Measurements from ENCODE around the gene CPVL. TPM values are rescaled to one million over a fixed set of nuclear protein-coding genes. Genes with fewer than 3 reads are reported as not detected.
A peak's percentile ranks its signal among the peaks of the same experiment; 100 is the strongest.

CPVL gene
- polyA plus RNA-seq, 2 of the 4 experiments (the other 2 are of a cell fraction) = 0.05 TPM; not detected in 1

DNA sequence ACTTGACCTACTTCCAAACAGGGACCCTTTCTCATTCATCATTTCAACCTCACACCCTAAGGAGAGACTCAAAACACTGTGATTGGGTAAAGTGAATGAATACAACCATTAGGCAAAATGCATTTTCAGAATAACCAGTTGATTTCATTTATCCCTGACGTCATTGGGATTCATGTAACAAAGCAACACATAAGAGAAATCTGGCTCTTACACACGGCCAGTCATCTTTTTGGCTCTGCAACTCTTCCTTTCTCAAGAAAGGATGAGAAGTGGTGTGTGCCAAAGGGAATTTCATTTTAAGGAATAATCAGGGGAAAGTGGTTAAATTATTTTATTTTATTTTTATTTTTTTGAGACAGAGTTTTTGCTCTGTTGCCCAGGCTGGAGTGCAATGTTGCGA is 83.1 kb downstream of the CPVL start:
- ChIA-PET CTCF (no interaction called here), POLR2A (no interaction called here)
- Histone ChIP-seq H3K9me3 (no peaks in the 10 kb centered on the region), H3K4me3 (no peak overlapping the region), H3K4me1 (no peaks in the 10 kb centered on the region), H3K27ac (no peak overlapping the region), H3K4me2 (no peak overlapping the region)
- WGBS (ENCODE audit: missing lambda C conversion rate) = 24% methylated on average over 3 of the region's 3 CpGs
- no peak for DNase-seq (ENCODE audit: low read depth in 1 of 2, low spot score in 1 of 2)
- no peak for ATAC-seq
- FAIRE-seq = no peak
- TF ChIP-seq SREBF2 (IDR thresholded peaks at IDR 0.05) = no peak

DNA sequence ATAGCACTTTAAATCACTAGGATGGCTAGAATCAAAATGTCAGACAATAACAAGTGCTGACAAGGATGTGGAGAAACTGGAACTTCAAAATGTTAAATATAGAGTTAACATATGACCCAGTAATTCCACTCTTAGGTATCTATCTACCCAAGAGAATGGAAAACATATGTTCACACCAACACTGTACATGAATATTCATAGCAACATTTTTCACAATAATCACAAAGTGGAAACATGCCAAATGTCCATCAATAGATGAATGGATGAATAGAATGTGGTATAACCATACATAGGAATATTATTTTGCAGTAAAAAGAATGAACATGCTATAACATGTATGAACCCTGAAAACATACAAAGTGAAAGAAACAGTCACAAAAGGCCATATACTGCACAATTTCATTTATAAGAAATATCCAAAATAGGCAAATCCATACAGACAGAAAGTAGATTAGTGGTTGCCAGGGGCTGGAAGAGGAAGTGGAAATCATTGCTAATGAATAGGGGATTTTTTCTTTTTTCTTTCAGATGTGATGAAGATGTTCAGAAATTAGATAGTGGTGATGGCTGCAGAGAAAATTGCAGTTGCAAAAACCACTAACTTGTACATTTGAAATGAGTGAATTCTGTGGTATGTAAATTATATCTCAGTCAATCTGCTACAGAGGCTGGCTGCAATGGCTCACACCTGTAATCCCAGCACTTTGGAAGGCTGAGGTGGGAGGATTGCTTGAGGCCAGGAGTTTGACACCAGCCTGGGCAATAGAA is 93.0 kb downstream of the CPVL start:
- TF ChIP-seq RFX5 (IDR thresholded peaks at IDR 0.05) = no peak
- no peak for TF ChIP-seq MAFK (IDR thresholded peaks at IDR 0.05; ENCODE audit: partially characterized antibody)
- TF ChIP-seq ZNF302 (CRISPR knock-in tag; IDR thresholded peaks at IDR 0.05) = no peak
- no peak for TF ChIP-seq NFE2L2 (conservative IDR thresholded peaks at IDR 0.05; ENCODE audit: low read length)
- no peak for TF ChIP-seq KDM1A (IDR thresholded peaks at IDR 0.05; ENCODE audit: low read depth)
- no peak for TF ChIP-seq EHMT2 (IDR thresholded peaks at IDR 0.05; ENCODE audit: low read depth)
- TF ChIP-seq PHF8 (IDR thresholded peaks at IDR 0.05; ENCODE audit: borderline replicate concordance, low read depth) = no peak
- TF ChIP-seq HEYL (CRISPR knock-in tag; IDR thresholded peaks at IDR 0.05) = no peak
- TF ChIP-seq FOXS1 (CRISPR knock-in tag; IDR thresholded peaks at IDR 0.05) = no peak
- TF ChIP-seq, protein P1, sequence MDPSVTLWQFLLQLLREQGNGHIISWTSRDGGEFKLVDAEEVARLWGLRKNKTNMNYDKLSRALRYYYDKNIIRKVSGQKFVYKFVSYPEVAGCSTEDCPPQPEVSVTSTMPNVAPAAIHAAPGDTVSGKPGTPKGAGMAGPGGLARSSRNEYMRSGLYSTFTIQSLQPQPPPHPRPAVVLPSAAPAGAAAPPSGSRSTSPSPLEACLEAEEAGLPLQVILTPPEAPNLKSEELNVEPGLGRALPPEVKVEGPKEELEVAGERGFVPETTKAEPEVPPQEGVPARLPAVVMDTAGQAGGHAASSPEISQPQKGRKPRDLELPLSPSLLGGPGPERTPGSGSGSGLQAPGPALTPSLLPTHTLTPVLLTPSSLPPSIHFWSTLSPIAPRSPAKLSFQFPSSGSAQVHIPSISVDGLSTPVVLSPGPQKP (IDR thresholded peaks at IDR 0.05; ENCODE audit: low read depth, low read length) = no peak
- TF ChIP-seq, protein P2, sequence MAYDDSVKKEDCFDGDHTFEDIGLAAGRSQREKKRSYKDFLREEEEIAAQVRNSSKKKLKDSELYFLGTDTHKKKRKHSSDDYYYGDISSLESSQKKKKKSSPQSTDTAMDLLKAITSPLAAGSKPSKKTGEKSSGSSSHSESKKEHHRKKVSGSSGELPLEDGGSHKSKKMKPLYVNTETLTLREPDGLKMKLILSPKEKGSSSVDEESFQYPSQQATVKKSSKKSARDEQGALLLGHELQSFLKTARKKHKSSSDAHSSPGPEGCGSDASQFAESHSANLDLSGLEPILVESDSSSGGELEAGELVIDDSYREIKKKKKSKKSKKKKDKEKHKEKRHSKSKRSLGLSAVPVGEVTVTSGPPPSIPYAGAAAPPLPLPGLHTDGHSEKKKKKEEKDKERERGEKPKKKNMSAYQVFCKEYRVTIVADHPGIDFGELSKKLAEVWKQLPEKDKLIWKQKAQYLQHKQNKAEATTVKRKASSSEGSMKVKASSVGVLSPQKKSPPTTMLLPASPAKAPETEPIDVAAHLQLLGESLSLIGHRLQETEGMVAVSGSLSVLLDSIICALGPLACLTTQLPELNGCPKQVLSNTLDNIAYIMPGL (CRISPR knock-in tag; IDR thresholded peaks at IDR 0.05; ENCODE audit: borderline replicate concordance) = no peak
- TF ChIP-seq ZC3H11A (IDR thresholded peaks at IDR 0.05) = no peak
- no peak for TF ChIP-seq RARB (CRISPR knock-in tag; IDR thresholded peaks at IDR 0.05)
- no peak for TF ChIP-seq HOXB5 (CRISPR knock-in tag; IDR thresholded peaks at IDR 0.05)
- no peak for TF ChIP-seq CEBPB (IDR thresholded peaks at IDR 0.05)

DNA sequence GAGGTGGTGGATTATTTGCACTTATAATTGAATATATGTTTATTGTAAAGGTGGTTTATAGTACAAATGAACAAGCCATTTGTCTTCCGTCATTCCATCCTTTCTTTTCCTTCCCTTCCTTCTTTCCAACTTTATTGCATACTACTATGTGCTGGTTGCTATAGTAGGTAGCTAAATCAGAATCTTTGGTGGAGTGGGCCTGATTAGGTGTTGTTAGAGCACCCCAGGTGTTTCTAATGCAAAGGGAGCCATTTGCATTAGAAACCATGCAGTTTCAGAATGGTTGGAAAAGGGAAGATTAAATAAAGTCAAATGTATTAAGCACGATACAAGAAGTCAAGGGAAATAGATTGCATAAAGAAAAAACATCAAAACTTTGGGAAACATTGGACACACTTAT is 99.4 kb downstream of the CPVL start:
- CTCF ChIA-PET = interaction anchor here (0.6 kb wide), 1 partner anchor 911 kb away, joined by 3 read pairs; no protein-coding TSS in a partner anchor
- H3K27ac ChIP-seq = no peak overlapping the region
- POLR2A ChIA-PET = no interaction called here
- WGBS (ENCODE audit: missing lambda C conversion rate) = 29% methylated on average over 2 of the region's 2 CpGs
- TF ChIP-seq FOXS1 (CRISPR knock-in tag; IDR thresholded peaks at IDR 0.05) = no peak
- no peak for TF ChIP-seq MYC (IDR thresholded peaks at IDR 0.05; ENCODE audit: borderline replicate concordance, low read length)
- no peak for TF ChIP-seq EHMT2 (IDR thresholded peaks at IDR 0.05; ENCODE audit: low read depth)
- TF ChIP-seq, protein P1 (IDR thresholded peaks at IDR 0.05; ENCODE audit: low read depth, low read length) = no peak
- TF ChIP-seq JUNB (IDR thresholded peaks at IDR 0.05) = no peak
- TF ChIP-seq HOXB5 (CRISPR knock-in tag; IDR thresholded peaks at IDR 0.05) = no peak
- TF ChIP-seq CHD4 (IDR thresholded peaks at IDR 0.05; ENCODE audit: borderline replicate concordance) = no peak
- TF ChIP-seq, protein P3, sequence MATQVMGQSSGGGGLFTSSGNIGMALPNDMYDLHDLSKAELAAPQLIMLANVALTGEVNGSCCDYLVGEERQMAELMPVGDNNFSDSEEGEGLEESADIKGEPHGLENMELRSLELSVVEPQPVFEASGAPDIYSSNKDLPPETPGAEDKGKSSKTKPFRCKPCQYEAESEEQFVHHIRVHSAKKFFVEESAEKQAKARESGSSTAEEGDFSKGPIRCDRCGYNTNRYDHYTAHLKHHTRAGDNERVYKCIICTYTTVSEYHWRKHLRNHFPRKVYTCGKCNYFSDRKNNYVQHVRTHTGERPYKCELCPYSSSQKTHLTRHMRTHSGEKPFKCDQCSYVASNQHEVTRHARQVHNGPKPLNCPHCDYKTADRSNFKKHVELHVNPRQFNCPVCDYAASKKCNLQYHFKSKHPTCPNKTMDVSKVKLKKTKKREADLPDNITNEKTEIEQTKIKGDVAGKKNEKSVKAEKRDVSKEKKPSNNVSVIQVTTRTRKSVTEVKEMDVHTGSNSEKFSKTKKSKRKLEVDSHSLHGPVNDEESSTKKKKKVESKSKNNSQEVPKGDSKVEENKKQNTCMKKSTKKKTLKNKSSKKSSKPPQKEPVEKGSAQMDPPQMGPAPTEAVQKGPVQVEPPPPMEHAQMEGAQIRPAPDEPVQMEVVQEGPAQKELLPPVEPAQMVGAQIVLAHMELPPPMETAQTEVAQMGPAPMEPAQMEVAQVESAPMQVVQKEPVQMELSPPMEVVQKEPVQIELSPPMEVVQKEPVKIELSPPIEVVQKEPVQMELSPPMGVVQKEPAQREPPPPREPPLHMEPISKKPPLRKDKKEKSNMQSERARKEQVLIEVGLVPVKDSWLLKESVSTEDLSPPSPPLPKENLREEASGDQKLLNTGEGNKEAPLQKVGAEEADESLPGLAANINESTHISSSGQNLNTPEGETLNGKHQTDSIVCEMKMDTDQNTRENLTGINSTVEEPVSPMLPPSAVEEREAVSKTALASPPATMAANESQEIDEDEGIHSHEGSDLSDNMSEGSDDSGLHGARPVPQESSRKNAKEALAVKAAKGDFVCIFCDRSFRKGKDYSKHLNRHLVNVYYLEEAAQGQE (IDR thresholded peaks at IDR 0.05) = no peak
- TF ChIP-seq HOXB13 (CRISPR knock-in tag; IDR thresholded peaks at IDR 0.05; ENCODE audit: low read depth) = no peak
- no peak for TF ChIP-seq TFCP2L1 (CRISPR knock-in tag; IDR thresholded peaks at IDR 0.05)
- no peak for TF ChIP-seq HEYL (CRISPR knock-in tag; IDR thresholded peaks at IDR 0.05)
- TF ChIP-seq ESRRA (IDR thresholded peaks at IDR 0.05; ENCODE audit: borderline replicate concordance, low read length) = no peak
- no peaks in the 10 kb centered on the region for H3K4me1 ChIP-seq
- H3K4me2 ChIP-seq = no peak overlapping the region
- H3K9me3 ChIP-seq = no peaks in the 10 kb centered on the region
- no peak for ATAC-seq
- no peak for DNase-seq (ENCODE audit: low read depth in 1 of 2, low spot score in 1 of 2)
- FAIRE-seq = no peak
- no peak overlapping the region for H3K4me3 ChIP-seq

More for the DNA sequence above, 93.0 kb downstream of the CPVL start:
- ChIA-PET CTCF (interaction anchor here (0.6 kb wide), 1 partner anchor 11 kb away, joined by 4 read pairs; no protein-coding TSS in a partner anchor), POLR2A (no interaction called here)
- Histone ChIP-seq H3K4me2 (no peak overlapping the region), H3K27ac (no peak overlapping the region), H3K4me1 (no peaks in the 10 kb centered on the region), H3K9me3 (no peaks in the 10 kb centered on the region; the same call in 2 of the 3 replicates), H3K4me3 (no peak overlapping the region)
- FAIRE-seq (peak; percentile 70), ATAC-seq (no peak), DNase-seq (ENCODE audit: low read depth in 1 of 2, low spot score in 1 of 2) (no peak)

Data from A549 (cell line).